Heart left ventricle (tissue), 13 donors: ENCODE data around the gene CD22.

ENCODE experiments used
- CTCF ChIP-seq, 12 donors: fragments of 200-600 bp; sonication (generic) in 4 of 12; IDR thresholded peaks; one replicate each; pipeline versions ENCODE4 v1.5.0 to v1.8.0; 2018 to 2022; ENCODE audit warnings: antibody characterized with exemption in 12 of 12, mild to moderate bottlenecking in 5 of 12
- POLR2A ChIP-seq, 2 donors: fragments of 450-650 bp; IDR thresholded peaks; one replicate each; pipeline ENCODE4 v1.6.1; 2017; ENCODE audit warnings: antibody characterized with exemption in 2 of 2, mild to moderate bottlenecking in 2 of 2, moderate library complexity in 2 of 2
- donor health status: ischemic (EF 13 %, LVEDD 7.1; RV severe dilation, severe dysfunction).
- donor health status: DM: no; HTN: yes; CAD: no.
- donor health status: DM: no; HTN: no; CAD: no.
- donor health status: ischemic (EF 25% LVEDD 6.9; RV normal size, moderate dysfunction).
- donor health status: ischemic (EF 25% LVEDD 5.7; RV mildly dilated, moderate dysfunction).
- donor health status: ischemic (EF 35%, LVEDD 5.7; RV mildly dilated, moderate dysfunction).
- donor health status: nonischemic (EF 11% LVEDD 7.7; RV severe dilation, severe dysfunction).
- donor health status: DM: yes; HTN: yes; CAD: no.
- donor health status: PGD.
- donor health status: ischemic (EF 29% LVEDD 5.4; RV normal size, mild dysfunction).
- donor health status: nonischemic (EF 23%, LVEDD 6.1; RV moderate dilation, normal function).

GRCh38 chr19:35305181-35305580 is 23.8 kb upstream of the CD22 start:
- TF ChIP-seq POLR2A (IDR thresholded peaks at IDR 0.05), result no peak
- TF ChIP-seq CTCF (IDR thresholded peaks at IDR 0.05), result no peak
